PC-3 (cell line): Measurements from ENCODE around the gene WFDC10A.

Experiments used
- CTCF ChIP-seq: fragments of 300-600 bp; sonication (generic); conservative IDR thresholded peaks from 2 replicates; pipeline ENCODE4 v1.5.1; 2017; ENCODE audit warnings: antibody characterized with exemption, low read depth, mild to moderate bottlenecking, low read length
- EZH2phosphoT487 ChIP-seq: fragments of 300-600 bp; sonication (generic); IDR thresholded peaks from 2 replicates; pipeline ENCODE4 v1.6.1; 2018; ENCODE audit warnings: mild to moderate bottlenecking, antibody characterized with exemption, low read length, borderline replicate concordance

- TF ChIP-seq CTCF (peak; percentile 80), EZH2phosphoT487 (no peak)
These were observed at the start of gene WFDC10A for GRCh38 chr20:45629496-45630100.
